ENCODE measurements around the gene CUL2.

DNA sequence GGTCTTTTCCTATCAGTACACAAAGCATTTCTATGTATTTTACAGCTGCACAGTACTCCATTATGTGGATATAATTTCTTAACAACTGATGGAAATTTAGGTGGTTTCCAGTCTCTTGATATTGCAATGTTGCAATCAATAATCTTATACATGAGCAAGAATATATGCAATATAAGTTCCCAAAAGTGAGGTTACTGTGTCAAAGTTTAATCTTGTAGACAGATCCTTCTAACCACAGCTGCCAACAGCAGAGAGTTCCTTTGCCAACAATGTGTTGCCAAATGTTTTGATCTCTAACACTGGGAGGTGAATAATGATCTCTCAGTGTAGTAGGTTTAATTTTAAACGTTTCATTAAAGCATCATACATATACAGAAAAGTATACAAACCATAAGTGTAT, 54.5 kb downstream of the CUL2 start:
- TF ChIP-seq, protein P1, sequence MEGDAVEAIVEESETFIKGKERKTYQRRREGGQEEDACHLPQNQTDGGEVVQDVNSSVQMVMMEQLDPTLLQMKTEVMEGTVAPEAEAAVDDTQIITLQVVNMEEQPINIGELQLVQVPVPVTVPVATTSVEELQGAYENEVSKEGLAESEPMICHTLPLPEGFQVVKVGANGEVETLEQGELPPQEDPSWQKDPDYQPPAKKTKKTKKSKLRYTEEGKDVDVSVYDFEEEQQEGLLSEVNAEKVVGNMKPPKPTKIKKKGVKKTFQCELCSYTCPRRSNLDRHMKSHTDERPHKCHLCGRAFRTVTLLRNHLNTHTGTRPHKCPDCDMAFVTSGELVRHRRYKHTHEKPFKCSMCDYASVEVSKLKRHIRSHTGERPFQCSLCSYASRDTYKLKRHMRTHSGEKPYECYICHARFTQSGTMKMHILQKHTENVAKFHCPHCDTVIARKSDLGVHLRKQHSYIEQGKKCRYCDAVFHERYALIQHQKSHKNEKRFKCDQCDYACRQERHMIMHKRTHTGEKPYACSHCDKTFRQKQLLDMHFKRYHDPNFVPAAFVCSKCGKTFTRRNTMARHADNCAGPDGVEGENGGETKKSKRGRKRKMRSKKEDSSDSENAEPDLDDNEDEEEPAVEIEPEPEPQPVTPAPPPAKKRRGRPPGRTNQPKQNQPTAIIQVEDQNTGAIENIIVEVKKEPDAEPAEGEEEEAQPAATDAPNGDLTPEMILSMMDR (IDR thresholded peaks at IDR 0.05 in 8 of 11, conservative IDR thresholded peaks at IDR 0.05 in 3 of 11), result no peak
- TF ChIP-seq POLR2A (IDR thresholded peaks at IDR 0.05), result no peak

Data from spleen (tissue), 7 donors.